Mammary epithelial cell (primary cell): ENCODE data around the gene PTTG1IP.

ENCODE experiments used
- EZH2 ChIP-seq: IDR thresholded peaks from 2 replicates; pipeline ENCODE4 v1.6.1; 2012; ENCODE audit warnings: low read length, inconsistent platforms, borderline replicate concordance
- TF ChIP-seq, protein P1 (sequence below), 2 donors: IDR thresholded peaks in 1 of 2; conservative IDR thresholded peaks in 1 of 2; 2 replicates each; pipeline ENCODE4 v1.5.1; 2011 to 2012; ENCODE audit warnings: inconsistent platforms in 2 of 2, low read length in 2 of 2, mild to moderate bottlenecking in 2 of 2, control low read depth in 1 of 2, low read depth in 1 of 2; ENCODE audit not compliant: insufficient read depth in 1 of 2; ENCODE audit errors: extremely low read depth in 1 of 2

DNA sequence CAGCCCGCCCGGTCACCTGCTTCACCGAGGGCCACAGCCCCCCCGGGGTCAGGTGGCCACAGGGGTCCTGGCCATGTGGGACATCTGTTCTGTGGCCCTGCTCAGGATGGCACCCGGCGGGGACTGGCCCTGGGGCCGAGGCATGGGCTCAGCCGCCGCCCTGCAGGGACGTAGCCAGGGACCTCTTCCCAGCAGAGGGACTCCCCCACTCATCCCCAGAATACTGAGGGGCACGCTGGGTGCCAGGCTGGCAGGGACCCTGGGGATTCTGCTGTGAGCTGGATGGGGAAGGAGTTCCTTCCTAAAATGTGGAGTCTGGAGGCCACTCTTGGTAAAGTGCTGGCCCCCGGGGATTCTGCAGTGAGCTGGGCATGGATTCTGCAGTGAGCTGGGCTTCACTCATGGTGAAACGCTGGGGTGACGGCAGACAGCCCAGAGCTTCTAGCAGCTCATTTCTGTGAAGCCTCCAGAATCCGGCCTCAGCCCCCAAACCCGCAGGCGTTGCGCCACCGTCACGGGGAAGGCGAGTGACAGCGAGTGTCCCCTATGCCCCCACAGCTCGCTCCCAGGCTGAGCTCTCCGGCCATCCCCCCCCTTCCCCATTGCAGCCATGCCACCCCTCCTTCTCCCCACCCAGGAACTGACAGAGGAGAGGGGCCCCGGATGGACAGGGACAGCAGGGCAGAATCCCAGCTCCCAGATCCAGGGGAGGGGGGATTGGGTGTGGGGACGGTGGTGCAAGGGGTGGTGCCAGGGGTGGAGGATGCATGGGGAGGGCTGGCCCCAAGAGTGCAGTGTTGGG is 45.8 kb upstream of the PTTG1IP start:
- TF ChIP-seq, protein P1, sequence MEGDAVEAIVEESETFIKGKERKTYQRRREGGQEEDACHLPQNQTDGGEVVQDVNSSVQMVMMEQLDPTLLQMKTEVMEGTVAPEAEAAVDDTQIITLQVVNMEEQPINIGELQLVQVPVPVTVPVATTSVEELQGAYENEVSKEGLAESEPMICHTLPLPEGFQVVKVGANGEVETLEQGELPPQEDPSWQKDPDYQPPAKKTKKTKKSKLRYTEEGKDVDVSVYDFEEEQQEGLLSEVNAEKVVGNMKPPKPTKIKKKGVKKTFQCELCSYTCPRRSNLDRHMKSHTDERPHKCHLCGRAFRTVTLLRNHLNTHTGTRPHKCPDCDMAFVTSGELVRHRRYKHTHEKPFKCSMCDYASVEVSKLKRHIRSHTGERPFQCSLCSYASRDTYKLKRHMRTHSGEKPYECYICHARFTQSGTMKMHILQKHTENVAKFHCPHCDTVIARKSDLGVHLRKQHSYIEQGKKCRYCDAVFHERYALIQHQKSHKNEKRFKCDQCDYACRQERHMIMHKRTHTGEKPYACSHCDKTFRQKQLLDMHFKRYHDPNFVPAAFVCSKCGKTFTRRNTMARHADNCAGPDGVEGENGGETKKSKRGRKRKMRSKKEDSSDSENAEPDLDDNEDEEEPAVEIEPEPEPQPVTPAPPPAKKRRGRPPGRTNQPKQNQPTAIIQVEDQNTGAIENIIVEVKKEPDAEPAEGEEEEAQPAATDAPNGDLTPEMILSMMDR (conservative IDR thresholded peaks at IDR 0.05 in 1 of 2, IDR thresholded peaks at IDR 0.05 in 1 of 2; ENCODE audit: extremely low read depth in 1 of 2, insufficient read depth in 1 of 2, low read depth in 1 of 2, low read length in 2 of 2) = no peak
- TF ChIP-seq EZH2 = no peak
